GM23338 (cell line): ENCODE measurements around the gene TNFAIP3. TPM values are rescaled to one million over a fixed set of nuclear protein-coding genes. Genes with fewer than 3 reads are reported as not detected.

Experiments
- ATAC-seq: fragments of 200-7000 bp; cut with Tn5 transposase; 3 replicates; pipeline ENCODE4 v1.9.1; 2020
- DNase-seq: peaks from one replicate; pipeline ENCODE4 v3.0.0-alpha.2; 2015; ENCODE audit warnings: low spot score
- H2AFZ ChIP-seq: fragments of 200-600 bp; sonication (generic); 2 replicates; pipeline ENCODE4 v1.8.0; 2016; ENCODE audit warnings: antibody characterized with exemption, mild to moderate bottlenecking, moderate library complexity
- H3F3A ChIP-seq: fragments of 200-600 bp; sonication (generic); replicated peaks from 2 replicates; pipeline ENCODE4 v1.8.0; 2017; ENCODE audit warnings: antibody characterized with exemption, mixed run types, low read depth
- H3K27ac ChIP-seq: fragments of 200-600 bp; sonication (generic); 2 replicates; pipeline ENCODE4 v1.6.1; 2016; ENCODE audit warnings: low read depth
- H3K27me3 ChIP-seq: fragments of 200-600 bp; sonication (generic); 2 replicates; pipeline ENCODE4 v1.8.0; 2016; ENCODE audit warnings: mild to moderate bottlenecking, mixed run types, moderate library complexity; ENCODE audit not compliant: insufficient read depth
- H3K36me3 ChIP-seq: fragments of 200-600 bp; sonication (generic); 2 replicates; pipeline ENCODE4 v1.8.0; 2016; ENCODE audit warnings: mild to moderate bottlenecking; ENCODE audit not compliant: insufficient read depth
- H3K4me1 ChIP-seq: fragments of 200-600 bp; sonication (generic); 2 replicates; pipeline ENCODE4 v1.8.0; 2016; ENCODE audit warnings: mild to moderate bottlenecking, moderate library complexity; ENCODE audit not compliant: insufficient read depth
- H3K4me2 ChIP-seq: fragments of 200-600 bp; sonication (generic); 2 replicates; pipeline ENCODE4 v1.7.1; 2017; ENCODE audit warnings: mixed run types
- H3K4me3 ChIP-seq: fragments of 200-600 bp; sonication (generic); 2 replicates; pipeline ENCODE4 v1.6.1; 2016; ENCODE audit warnings: mixed run types
- H3K79me2 ChIP-seq: fragments of 200-600 bp; sonication (generic); replicated peaks from 2 replicates; pipeline ENCODE4 v1.8.0; 2017; ENCODE audit warnings: mild to moderate bottlenecking; ENCODE audit not compliant: insufficient read depth
- H3K9me2 ChIP-seq: fragments of 200-600 bp; sonication (generic); 2 replicates; pipeline ENCODE4 v1.8.0; 2017; ENCODE audit not compliant: insufficient read depth
- H4K20me1 ChIP-seq: fragments of 200-600 bp; sonication (generic); replicated peaks from 2 replicates; pipeline ENCODE4 v1.8.0; 2017; ENCODE audit warnings: mild to moderate bottlenecking; ENCODE audit not compliant: insufficient read depth
- H3K27ac Mint-ChIP-seq: 2 replicates; pipeline ENCODE4 v1.8.0; 2020; ENCODE audit warnings: inconsistent platforms, mild to moderate bottlenecking, moderate library complexity, mixed read lengths
- H3K27me3 Mint-ChIP-seq: 3 replicates; pipeline ENCODE4 v1.8.0; 2022; ENCODE audit warnings: low read depth, mild to moderate bottlenecking, moderate library complexity, mixed read lengths, inconsistent platforms; ENCODE audit not compliant: insufficient read depth, poor library complexity
- H3K36me3 Mint-ChIP-seq: 3 replicates; pipeline ENCODE4 v1.8.0; 2021; ENCODE audit warnings: low read depth, mild to moderate bottlenecking, inconsistent platforms, moderate library complexity, mixed read lengths
- H3K4me1 Mint-ChIP-seq: 3 replicates; pipeline ENCODE4 v1.8.0; 2020; ENCODE audit warnings: mild to moderate bottlenecking, inconsistent platforms, mixed read lengths
- H3K4me3 Mint-ChIP-seq: 3 replicates; pipeline ENCODE4 v1.8.0; 2021; ENCODE audit warnings: moderate library complexity, mild to moderate bottlenecking, inconsistent platforms, mixed read lengths
- H3K9me3 Mint-ChIP-seq: 3 replicates; pipeline ENCODE4 v1.8.0; 2020; ENCODE audit warnings: moderate library complexity, mild to moderate bottlenecking, inconsistent platforms, mixed read lengths
- EZH2 ChIP-seq: fragments of 200-600 bp; sonication (generic); IDR thresholded peaks from one replicate; pipeline ENCODE4 v1.8.0; 2017; ENCODE audit warnings: antibody characterized with exemption, mild to moderate bottlenecking, low read depth; ENCODE audit not compliant: unreplicated experiment
- EZH2phosphoT487 ChIP-seq: fragments of 200-600 bp; sonication (generic); IDR thresholded peaks from one replicate; pipeline ENCODE4 v1.8.1; 2018; ENCODE audit warnings: antibody characterized with exemption; ENCODE audit not compliant: unreplicated experiment
- JUNB ChIP-seq: IDR thresholded peaks from one replicate; pipeline ENCODE4 v1.6.1; 2016; ENCODE audit warnings: antibody characterized with exemption; ENCODE audit not compliant: unreplicated experiment
- NANOG ChIP-seq: IDR thresholded peaks from 2 replicates; pipeline ENCODE4 v1.6.1; 2016; ENCODE audit warnings: antibody characterized with exemption, borderline replicate concordance
- POLR2AphosphoS5 ChIP-seq: IDR thresholded peaks from 2 replicates; pipeline ENCODE4 v1.6.1; 2016; ENCODE audit warnings: antibody characterized with exemption, low read depth
- polyA plus RNA-seq: library from polyadenylated mRNA; unstranded; fragments of >200 nt; fragmentation: Nextera tagmentation; extraction: Ambion mirVana; gene quantifications from 2 replicates; pipeline ENCODE4 v1.2.1, GENCODE V29; 2016
- total RNA-seq: library from RNA; depleted of rRNA; stranded (reverse); fragments of >200 nt; shearing (Covaris generic); gene quantifications from 2 replicates; pipeline ENCODE4 v1.2.3, GENCODE V29; 2014
- TF ChIP-seq, protein P1 (sequence below): IDR thresholded peaks from one replicate; pipeline ENCODE4 v1.6.1; 2018; ENCODE audit warnings: antibody characterized with exemption; ENCODE audit not compliant: unreplicated experiment
- TF ChIP-seq, protein P2 (sequence below): IDR thresholded peaks from 2 replicates; pipeline ENCODE4 v1.6.1; 2016; ENCODE audit warnings: antibody characterized with exemption
- TF ChIP-seq, protein P3 (sequence below): fragments of 250-450 bp; sonication (Bioruptor Pico); IDR thresholded peaks from 2 replicates; pipeline ENCODE4 v1.5.0; 2020; ENCODE audit warnings: mild to moderate bottlenecking, moderate library complexity
- TF ChIP-seq, protein P4 (sequence below), 2 experiments: fragments of 200-600 bp in 1 of 2; sonication (generic) in 1 of 2; conservative IDR thresholded peaks; 2 replicates each; pipeline versions ENCODE4 v1.5.1 to v1.6.1; 2016 to 2017; ENCODE audit warnings: antibody characterized with exemption in 2 of 2, low read depth in 2 of 2, mild to moderate bottlenecking in 2 of 2, moderate library complexity in 1 of 2

Gene TNFAIP3
- total and polyA plus RNA-seq, 2 experiments from 2014 or later, result 2.1 to 2.3 TPM

DNA sequence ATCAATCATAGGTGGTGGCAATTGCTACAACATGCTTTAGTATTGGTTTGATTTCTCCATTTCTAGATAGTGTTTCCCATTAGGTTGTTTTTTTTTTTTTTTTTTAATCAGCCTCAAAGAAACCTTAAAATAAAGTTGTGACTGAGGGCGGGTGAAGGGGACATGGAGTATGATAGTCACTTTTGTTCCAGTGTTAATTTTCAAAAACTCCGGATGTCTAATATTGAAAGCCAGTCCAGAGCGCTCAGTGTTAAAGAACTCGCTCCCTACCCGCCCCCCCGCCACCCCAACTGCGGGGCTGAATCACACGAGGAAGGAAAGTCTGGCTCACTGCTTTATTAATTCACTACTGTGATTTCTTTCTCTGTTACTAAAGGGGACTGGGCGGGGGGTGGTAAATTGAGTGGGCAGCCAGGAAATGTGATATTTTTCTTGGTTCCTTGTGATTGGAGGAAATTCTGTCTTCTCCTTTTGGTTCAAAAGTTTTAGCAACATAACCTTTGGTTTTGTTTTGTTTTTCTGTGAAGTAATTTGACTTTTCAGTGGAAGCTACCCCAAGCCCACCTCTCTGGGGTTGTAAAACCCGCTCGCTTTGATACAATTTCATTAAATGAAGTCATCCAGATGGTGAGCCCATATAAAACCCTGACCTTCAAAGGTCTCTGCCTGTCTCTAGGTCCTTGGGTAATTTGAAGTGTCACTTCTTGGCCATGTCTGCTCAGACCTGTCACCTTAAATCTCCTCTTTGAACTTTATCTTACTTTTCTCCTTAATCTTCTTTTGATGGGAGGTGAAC, 38.0 kb downstream of the TNFAIP3 start:
- Histone ChIP-seq H3K79me2 (no peaks in the 10 kb centered on the region), H3K36me3 (no peaks in the 10 kb centered on the region), H3F3A (no peaks in the 10 kb centered on the region), H4K20me1 (no peaks in the 10 kb centered on the region), H3K9me2 (no peaks in the 10 kb centered on the region), H3K27me3 (no peaks in the 10 kb centered on the region), H2AFZ (peak overlapping the region; percentile 72; the same call in 1 of the 2 replicates), H3K27ac (no peak overlapping the region), H3K4me2 (no peak overlapping the region), H3K4me1 (no peaks in the 10 kb centered on the region), H3K4me3 (no peak overlapping the region)
- Mint-ChIP-seq H3K36me3 (no peaks in the 10 kb centered on the region), H3K9me3 (no peaks in the 10 kb centered on the region), H3K4me1 (no peaks in the 10 kb centered on the region), H3K27me3 (no peaks in the 10 kb centered on the region), H3K4me3 (no peak overlapping the region), H3K27ac (no peak overlapping the region)
- DNase-seq (no peak), ATAC-seq (no peak)
- TF ChIP-seq POLR2AphosphoS5 (no peak), EZH2phosphoT487 (no peak), NANOG (no peak), EZH2 (no peak), JUNB (no peak)
- TF ChIP-seq, protein P1, sequence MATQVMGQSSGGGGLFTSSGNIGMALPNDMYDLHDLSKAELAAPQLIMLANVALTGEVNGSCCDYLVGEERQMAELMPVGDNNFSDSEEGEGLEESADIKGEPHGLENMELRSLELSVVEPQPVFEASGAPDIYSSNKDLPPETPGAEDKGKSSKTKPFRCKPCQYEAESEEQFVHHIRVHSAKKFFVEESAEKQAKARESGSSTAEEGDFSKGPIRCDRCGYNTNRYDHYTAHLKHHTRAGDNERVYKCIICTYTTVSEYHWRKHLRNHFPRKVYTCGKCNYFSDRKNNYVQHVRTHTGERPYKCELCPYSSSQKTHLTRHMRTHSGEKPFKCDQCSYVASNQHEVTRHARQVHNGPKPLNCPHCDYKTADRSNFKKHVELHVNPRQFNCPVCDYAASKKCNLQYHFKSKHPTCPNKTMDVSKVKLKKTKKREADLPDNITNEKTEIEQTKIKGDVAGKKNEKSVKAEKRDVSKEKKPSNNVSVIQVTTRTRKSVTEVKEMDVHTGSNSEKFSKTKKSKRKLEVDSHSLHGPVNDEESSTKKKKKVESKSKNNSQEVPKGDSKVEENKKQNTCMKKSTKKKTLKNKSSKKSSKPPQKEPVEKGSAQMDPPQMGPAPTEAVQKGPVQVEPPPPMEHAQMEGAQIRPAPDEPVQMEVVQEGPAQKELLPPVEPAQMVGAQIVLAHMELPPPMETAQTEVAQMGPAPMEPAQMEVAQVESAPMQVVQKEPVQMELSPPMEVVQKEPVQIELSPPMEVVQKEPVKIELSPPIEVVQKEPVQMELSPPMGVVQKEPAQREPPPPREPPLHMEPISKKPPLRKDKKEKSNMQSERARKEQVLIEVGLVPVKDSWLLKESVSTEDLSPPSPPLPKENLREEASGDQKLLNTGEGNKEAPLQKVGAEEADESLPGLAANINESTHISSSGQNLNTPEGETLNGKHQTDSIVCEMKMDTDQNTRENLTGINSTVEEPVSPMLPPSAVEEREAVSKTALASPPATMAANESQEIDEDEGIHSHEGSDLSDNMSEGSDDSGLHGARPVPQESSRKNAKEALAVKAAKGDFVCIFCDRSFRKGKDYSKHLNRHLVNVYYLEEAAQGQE, result no peak
- TF ChIP-seq, protein P2, sequence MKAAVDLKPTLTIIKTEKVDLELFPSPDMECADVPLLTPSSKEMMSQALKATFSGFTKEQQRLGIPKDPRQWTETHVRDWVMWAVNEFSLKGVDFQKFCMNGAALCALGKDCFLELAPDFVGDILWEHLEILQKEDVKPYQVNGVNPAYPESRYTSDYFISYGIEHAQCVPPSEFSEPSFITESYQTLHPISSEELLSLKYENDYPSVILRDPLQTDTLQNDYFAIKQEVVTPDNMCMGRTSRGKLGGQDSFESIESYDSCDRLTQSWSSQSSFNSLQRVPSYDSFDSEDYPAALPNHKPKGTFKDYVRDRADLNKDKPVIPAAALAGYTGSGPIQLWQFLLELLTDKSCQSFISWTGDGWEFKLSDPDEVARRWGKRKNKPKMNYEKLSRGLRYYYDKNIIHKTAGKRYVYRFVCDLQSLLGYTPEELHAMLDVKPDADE, result no peak
- TF ChIP-seq, protein P3, sequence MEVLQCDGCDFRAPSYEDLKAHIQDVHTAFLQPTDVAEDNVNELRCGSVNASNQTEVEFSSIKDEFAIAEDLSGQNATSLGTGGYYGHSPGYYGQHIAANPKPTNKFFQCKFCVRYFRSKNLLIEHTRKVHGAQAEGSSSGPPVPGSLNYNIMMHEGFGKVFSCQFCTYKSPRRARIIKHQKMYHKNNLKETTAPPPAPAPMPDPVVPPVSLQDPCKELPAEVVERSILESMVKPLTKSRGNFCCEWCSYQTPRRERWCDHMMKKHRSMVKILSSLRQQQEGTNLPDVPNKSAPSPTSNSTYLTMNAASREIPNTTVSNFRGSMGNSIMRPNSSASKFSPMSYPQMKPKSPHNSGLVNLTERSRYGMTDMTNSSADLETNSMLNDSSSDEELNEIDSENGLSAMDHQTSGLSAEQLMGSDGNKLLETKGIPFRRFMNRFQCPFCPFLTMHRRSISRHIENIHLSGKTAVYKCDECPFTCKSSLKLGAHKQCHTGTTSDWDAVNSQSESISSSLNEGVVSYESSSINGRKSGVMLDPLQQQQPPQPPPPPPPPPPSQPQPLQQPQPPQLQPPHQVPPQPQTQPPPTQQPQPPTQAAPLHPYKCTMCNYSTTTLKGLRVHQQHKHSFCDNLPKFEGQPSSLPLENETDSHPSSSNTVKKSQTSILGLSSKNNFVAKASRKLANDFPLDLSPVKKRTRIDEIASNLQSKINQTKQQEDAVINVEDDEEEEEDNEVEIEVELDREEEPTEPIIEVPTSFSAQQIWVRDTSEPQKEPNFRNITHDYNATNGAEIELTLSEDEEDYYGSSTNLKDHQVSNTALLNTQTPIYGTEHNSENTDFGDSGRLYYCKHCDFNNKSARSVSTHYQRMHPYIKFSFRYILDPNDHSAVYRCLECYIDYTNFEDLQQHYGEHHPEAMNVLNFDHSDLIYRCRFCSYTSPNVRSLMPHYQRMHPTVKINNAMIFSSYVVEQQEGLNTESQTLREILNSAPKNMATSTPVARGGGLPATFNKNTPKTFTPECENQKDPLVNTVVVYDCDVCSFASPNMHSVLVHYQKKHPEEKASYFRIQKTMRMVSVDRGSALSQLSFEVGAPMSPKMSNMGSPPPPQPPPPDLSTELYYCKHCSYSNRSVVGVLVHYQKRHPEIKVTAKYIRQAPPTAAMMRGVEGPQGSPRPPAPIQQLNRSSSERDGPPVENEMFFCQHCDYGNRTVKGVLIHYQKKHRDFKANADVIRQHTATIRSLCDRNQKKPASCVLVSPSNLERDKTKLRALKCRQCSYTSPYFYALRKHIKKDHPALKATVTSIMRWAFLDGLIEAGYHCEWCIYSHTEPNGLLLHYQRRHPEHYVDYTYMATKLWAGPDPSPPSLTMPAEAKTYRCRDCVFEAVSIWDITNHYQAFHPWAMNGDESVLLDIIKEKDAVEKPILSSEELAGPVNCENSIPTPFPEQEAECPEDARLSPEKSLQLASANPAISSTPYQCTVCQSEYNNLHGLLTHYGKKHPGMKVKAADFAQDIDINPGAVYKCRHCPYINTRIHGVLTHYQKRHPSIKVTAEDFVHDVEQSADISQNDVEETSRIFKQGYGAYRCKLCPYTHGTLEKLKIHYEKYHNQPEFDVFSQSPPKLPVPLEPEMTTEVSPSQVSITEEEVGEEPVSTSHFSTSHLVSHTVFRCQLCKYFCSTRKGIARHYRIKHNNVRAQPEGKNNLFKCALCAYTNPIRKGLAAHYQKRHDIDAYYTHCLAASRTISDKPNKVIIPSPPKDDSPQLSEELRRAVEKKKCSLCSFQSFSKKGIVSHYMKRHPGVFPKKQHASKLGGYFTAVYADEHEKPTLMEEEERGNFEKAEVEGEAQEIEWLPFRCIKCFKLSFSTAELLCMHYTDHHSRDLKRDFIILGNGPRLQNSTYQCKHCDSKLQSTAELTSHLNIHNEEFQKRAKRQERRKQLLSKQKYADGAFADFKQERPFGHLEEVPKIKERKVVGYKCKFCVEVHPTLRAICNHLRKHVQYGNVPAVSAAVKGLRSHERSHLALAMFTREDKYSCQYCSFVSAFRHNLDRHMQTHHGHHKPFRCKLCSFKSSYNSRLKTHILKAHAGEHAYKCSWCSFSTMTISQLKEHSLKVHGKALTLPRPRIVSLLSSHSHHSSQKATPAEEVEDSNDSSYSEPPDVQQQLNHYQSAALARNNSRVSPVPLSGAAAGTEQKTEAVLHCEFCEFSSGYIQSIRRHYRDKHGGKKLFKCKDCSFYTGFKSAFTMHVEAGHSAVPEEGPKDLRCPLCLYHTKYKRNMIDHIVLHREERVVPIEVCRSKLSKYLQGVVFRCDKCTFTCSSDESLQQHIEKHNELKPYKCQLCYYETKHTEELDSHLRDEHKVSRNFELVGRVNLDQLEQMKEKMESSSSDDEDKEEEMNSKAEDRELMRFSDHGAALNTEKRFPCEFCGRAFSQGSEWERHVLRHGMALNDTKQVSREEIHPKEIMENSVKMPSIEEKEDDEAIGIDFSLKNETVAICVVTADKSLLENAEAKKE (CRISPR knock-in tag), result no peak
- TF ChIP-seq, protein P4, sequence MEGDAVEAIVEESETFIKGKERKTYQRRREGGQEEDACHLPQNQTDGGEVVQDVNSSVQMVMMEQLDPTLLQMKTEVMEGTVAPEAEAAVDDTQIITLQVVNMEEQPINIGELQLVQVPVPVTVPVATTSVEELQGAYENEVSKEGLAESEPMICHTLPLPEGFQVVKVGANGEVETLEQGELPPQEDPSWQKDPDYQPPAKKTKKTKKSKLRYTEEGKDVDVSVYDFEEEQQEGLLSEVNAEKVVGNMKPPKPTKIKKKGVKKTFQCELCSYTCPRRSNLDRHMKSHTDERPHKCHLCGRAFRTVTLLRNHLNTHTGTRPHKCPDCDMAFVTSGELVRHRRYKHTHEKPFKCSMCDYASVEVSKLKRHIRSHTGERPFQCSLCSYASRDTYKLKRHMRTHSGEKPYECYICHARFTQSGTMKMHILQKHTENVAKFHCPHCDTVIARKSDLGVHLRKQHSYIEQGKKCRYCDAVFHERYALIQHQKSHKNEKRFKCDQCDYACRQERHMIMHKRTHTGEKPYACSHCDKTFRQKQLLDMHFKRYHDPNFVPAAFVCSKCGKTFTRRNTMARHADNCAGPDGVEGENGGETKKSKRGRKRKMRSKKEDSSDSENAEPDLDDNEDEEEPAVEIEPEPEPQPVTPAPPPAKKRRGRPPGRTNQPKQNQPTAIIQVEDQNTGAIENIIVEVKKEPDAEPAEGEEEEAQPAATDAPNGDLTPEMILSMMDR (conservative IDR thresholded peaks at IDR 0.05; ENCODE audit: low read depth in 2 of 2), result no peak
